Measurements from ENCODE around the gene S100A6.
"Not testable (repeated sequence)": the region's sequence is repeated elsewhere in the genome, so short reads cannot be mapped to it uniquely, and the experiment has no call there.

The S100A6 gene

GRCh38 chr1:153535242-153536011 lies at the start of gene S100A6:
S100A6 (minus strand) TSS chr1:153535991; CDS start chr1:153535339, 652 bp downstream.
- DNase-seq (ENCODE audit: low read depth) = no peak
- TF ChIP-seq, protein P1, sequence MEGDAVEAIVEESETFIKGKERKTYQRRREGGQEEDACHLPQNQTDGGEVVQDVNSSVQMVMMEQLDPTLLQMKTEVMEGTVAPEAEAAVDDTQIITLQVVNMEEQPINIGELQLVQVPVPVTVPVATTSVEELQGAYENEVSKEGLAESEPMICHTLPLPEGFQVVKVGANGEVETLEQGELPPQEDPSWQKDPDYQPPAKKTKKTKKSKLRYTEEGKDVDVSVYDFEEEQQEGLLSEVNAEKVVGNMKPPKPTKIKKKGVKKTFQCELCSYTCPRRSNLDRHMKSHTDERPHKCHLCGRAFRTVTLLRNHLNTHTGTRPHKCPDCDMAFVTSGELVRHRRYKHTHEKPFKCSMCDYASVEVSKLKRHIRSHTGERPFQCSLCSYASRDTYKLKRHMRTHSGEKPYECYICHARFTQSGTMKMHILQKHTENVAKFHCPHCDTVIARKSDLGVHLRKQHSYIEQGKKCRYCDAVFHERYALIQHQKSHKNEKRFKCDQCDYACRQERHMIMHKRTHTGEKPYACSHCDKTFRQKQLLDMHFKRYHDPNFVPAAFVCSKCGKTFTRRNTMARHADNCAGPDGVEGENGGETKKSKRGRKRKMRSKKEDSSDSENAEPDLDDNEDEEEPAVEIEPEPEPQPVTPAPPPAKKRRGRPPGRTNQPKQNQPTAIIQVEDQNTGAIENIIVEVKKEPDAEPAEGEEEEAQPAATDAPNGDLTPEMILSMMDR (IDR thresholded peaks at IDR 0.05; ENCODE audit: low read depth, low read length, missing control alignments) = no peak
- peak within 1 kb of the TSS; percentile 52 for H3K4me3 ChIP-seq (ENCODE audit: low read depth, low read length)

GRCh38 chr1:153585006-153585405 lies 49.2 kb upstream of the S100A6 start:
- TF ChIP-seq, protein P1 (IDR thresholded peaks at IDR 0.05; ENCODE audit: low read depth, low read length, missing control alignments) = no peak
- no peak for DNase-seq (ENCODE audit: low read depth)
- H3K4me3 ChIP-seq (ENCODE audit: low read depth, low read length) = no peak overlapping the region

- H3K4me3 ChIP-seq (ENCODE audit: low read depth, low read length) = no peak overlapping the region
- TF ChIP-seq, protein P1 (IDR thresholded peaks at IDR 0.05; ENCODE audit: low read depth, low read length, missing control alignments) = no peak
- DNase-seq (ENCODE audit: low read depth) = no peak
These were observed 48.2 kb upstream of the S100A6 start for GRCh38 chr1:153583976-153584375.

GRCh38 chr1:153583514-153583913 lies 47.7 kb upstream of the S100A6 start:
- DNase-seq (ENCODE audit: low read depth); H3K4me3 ChIP-seq (ENCODE audit: low read depth, low read length): not testable (repeated sequence)

GRCh38 chr1:153582836-153583235 lies 47.0 kb upstream of the S100A6 start:
- DNase-seq (ENCODE audit: low read depth); H3K4me3 ChIP-seq (ENCODE audit: low read depth, low read length): not testable (repeated sequence)

DNA sequence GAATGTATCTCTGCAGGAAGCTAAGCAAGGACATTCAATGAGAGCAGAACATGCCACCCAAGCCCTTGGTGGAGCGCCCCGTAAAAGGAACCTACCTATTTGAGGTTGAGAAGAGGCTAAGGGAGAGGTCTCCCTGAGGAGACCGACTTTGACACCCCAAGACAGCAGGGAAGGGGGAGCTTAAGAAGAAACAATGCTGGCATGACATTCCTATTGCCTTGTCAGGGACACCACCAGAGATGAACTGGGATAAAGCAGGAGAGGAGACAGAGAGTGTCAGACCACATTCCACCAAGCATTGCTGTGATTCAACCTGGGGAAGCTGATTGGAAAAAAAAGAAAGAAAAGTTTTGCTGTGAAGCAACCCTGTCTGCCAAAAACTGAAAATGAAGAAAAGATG lies 43.1 kb upstream of the S100A6 start:
- TF ChIP-seq, protein P1 (IDR thresholded peaks at IDR 0.05; ENCODE audit: low read depth, low read length, missing control alignments) = no peak
- no peak for DNase-seq (ENCODE audit: low read depth)
- H3K4me3 ChIP-seq (ENCODE audit: low read depth, low read length) = no peak overlapping the region

DNA sequence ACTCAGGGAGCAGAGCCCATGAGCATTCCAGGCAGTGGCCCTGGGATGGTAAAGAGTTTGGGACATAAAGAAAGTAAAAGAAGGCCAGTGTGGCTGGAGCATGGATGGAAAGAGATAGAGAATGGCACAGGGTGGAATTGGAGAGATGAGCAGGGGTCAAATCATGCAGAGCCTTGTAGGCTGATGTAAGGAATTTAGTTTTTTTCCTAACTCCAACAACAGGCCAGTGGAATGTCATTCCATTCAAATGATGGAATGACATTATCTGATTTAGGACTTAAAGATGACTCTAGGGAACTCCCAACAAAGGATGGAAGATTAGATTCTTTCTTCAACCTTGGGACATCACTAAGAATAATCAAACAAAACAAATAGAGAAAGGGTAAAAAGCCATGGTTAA lies 42.7 kb upstream of the S100A6 start:
- no peak for DNase-seq (ENCODE audit: low read depth)
- TF ChIP-seq, protein P1 (IDR thresholded peaks at IDR 0.05; ENCODE audit: low read depth, low read length, missing control alignments) = no peak
- no peak overlapping the region for H3K4me3 ChIP-seq (ENCODE audit: low read depth, low read length)

DNA sequence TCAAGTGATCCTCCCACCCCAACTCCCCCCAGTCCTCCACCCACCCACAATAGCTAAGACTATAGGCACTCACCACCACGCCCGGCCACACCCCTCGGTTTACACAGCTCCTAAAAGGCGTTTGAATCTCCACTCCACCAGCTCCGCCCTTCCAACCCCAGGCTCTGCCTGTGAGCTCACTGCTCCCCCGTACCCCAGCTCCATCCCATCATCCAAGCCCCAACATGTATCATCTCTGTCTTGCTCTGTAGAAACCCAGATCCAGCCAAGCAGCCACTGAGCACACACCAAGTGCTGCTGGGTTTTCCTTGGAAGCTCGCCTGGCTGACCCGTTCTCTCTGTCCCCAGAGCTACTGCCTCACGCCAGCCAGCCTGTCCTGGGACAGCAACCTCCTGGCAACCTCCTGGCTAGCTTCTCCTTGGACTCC lies 41.8 kb upstream of the S100A6 start:
- TF ChIP-seq, protein P1 (IDR thresholded peaks at IDR 0.05; ENCODE audit: low read depth, low read length, missing control alignments) = no peak
- DNase-seq (ENCODE audit: low read depth) = no peak
- H3K4me3 ChIP-seq (ENCODE audit: low read depth, low read length) = no peak overlapping the region
